ENCODE results near the gene LEFTY2. TPM values are rescaled to one million over a fixed set of nuclear protein-coding genes. Genes with fewer than 3 reads are reported as not detected.
"Not testable (repeated sequence)": the region's sequence is repeated elsewhere in the genome, so short reads cannot be mapped to it uniquely, and the experiment has no call there.

Gene LEFTY2
- total RNA-seq, 1 donor from 2014 or later = 0.78 TPM

DNA sequence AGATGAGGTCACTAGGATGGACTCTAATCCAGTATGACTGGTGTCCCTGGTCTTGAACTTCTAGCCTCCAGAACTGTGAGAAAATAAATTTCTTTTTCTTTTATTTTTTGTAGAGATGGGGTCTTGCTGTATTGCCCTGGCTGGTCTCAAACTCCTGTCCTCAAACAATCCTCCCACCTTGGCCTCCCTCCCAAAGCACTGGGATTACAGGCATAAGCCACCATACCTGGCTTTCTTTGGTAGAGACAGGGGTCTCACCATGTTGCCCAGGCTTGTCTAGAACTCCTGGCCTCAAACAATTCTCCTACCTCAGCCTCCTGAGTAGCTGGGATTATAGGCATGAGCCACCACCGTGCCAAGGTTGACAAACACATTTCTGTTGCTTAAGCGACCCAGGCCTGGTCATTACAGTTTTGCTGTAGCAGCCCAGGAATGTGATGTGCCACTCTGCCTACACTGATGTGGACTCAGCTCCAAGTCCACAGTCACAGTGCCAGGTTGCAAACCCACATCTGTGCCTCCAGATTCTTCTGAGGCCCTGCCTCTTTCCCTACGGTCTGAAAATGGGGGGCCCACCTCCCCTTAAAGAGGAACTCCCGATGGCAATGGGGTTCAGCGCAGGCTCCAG, 32.9 kb downstream of the LEFTY2 start:
- no peak for DNase-seq (ENCODE audit: low read depth)

DNA sequence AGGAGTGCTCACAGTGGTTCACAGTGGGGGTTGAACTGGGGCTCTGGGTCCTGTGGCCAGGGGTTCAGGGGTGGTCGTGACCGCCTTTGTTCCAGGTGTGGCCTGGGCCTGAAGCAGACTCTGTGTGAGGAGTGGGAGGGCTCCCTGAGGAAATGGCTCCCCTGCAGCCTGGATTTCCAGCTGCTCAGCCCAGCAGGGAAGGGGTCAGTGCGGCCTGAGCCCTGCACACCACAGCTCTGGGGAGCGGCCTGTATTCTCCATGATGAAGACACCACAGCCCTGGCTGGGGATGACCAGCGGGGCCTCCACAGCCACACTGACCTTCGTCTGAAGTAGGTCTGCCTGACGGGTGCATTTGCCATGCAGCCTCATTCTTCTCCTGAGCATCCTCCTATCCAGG, 33.7 kb downstream of the LEFTY2 start:
- DNase-seq (ENCODE audit: low read depth) = no peak

DNA sequence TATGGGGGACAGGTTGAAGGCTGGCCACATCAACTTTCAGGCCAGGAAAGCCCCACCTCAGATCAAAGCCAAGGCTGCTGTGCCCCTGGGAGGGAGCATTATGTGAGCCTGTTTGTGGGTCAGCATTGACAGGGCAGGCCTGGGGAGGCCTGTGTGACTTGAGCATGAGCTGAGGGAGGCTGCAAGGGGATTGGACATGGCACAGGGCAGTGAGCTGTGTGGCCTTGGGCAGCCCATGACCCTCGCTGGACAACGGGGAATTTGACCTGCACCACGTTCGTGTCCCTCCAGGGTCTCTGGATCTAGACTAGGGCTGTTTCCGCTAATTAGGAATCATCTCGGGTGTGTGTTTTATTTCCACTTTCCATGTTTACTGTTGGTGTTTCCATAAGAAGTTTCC, 34.6 kb downstream of the LEFTY2 start:
- DNase-seq (ENCODE audit: low read depth) = no peak

DNA sequence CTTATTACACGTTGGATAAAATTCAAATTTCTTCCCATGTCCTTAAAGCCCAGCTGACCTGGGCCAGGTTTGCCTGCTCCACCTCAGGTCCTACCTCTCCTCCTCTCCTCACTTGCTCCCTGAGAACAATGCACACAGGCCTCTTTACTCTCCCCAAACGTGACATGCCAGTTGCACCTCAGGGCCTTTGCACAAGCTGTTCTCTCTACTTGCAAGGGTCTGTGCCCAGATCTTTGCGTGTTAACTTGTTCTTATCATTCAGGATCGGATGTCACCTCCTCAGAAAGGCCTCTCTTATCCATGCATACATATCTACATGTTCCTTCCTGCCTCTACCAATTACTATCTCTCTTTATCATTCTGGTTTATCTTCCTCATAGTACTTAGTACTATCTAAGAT, 37.4 kb downstream of the LEFTY2 start:
- DNase-seq (ENCODE audit: low read depth) = no peak

DNA sequence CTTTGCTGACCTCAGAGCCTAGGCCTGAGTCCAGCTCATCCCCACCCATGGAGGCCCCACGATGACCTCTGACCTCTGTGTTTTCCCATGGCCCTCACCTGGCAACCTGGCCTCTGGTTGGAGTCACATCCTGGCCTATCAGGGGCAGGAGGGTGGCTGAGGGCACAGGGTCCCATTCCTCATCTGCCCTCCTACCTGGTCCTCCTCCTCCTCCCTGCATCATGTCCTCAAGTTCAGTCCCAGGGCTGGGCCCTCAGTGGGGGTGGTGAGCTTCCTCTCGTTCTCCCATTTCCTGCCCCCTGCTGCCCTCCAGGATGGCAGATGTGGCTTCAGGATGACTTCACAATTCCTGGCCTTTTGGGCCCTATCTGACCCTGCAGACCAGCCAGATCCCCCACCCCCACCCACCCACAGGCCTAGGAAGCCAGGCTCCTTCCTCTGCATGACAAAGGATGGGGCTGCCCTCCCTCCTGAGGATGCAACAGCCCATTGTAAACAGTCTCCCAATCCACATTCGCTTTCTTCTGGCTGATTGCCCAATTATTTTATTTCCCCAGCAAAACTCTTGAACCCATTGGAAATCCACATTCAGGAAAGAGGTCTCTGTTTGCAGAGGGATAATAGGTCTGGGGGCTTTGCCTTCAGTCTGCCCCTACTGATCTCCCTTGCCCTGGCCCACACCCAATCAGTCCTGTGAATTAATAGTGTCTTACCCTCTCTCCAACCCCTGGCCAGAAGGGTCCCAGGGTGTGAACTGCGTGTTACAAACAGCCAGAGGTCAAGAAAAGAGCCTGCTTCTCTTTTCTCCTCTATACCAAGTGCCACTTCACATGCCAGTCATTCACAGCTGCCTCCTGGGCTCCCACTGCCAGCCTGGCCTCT, 41.7 kb downstream of the LEFTY2 start:
- no peak for DNase-seq (ENCODE audit: low read depth)

DNA sequence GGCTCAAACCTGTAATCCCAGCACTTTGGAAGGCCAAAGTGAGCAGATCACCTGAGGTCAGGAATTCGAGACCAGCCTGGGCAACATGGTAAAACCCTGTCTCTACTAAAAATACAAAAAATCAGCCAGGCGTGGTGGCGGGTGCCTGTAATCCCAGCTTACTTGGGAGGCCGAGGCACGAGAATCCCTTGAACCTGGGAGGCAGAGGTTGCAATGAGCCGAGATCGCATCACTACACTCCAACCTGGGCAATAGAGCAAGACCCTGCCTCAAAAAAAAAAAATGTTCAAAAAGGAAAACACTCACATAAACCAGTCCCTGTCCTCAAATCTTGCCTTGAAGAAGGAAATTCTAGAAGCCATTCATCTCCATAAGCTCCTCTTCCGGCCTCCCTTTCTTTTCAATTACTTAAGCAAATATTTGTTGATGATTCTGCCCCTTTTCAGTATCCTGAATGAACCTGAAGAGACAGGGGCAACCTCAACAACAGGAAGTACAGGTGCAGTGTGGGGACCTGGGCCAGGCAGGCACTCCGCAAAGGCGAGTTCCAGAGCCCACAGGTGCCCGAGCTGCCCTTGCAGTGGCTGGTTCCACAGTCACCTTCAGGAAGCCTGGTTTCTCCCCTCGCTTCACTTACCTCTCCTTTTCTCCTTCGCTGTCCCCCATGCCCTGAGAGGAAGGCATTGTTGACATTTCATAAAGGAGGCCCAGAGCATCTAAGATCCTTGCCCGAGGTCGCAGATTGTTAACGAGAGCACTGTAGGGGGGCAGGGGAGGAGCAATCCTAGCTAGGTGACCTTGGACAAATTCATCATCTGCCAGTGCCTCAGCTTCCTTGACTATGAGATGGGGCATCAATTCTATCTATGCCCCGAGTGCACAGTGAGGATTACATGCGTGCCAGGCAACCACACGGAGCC, 43.2 kb downstream of the LEFTY2 start:
- no peak for DNase-seq (ENCODE audit: low read depth)

DNA sequence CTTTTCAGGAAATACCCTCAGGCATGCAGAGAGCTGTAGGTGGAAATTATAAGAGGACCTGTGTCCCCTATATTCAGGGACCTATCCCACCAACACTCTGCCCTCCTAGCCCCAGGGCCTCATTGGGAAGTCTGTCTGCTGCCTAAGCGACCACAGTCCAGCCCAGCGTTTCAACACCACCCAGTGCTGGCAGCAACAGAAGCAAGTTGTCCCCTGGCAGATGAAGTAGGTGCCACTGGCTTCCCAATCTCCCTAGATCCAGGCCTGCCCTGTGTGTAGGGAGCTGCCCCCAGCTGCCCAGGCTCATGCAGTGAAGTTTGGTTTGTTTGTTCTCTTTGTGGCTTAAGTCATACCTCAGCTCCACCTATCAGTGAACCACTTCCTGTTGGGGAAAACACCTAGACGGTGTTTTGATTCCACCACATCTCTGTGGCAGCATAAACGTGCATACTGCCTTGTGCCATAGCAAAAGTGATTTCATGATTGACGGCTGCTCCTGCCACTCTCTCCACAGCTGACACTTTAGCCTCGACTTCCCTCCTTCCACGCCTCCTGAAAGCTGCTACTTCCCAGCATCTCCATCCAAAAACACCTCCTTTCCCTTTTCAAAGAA, 44.0 kb downstream of the LEFTY2 start:
- no peak for DNase-seq (ENCODE audit: low read depth)

DNA sequence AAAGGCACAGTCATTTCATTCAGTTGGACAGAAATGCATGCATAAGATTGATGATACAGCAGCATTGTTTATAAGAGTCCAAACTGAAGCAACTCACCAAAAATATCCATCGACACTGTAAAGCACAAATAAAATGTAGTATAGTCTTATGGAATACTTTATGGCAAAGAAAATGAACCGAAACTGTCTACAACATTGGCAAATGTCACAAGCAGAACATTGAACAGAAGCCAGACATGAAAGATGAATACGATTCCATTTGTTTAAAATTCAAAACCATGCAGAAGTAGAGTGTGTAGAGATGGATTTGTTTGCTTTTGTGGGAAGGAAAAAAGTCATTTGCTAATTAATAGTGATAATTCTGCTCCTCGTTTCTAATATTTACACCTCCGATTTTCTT, 44.5 kb downstream of the LEFTY2 start:
- no peak for DNase-seq (ENCODE audit: low read depth)

DNA sequence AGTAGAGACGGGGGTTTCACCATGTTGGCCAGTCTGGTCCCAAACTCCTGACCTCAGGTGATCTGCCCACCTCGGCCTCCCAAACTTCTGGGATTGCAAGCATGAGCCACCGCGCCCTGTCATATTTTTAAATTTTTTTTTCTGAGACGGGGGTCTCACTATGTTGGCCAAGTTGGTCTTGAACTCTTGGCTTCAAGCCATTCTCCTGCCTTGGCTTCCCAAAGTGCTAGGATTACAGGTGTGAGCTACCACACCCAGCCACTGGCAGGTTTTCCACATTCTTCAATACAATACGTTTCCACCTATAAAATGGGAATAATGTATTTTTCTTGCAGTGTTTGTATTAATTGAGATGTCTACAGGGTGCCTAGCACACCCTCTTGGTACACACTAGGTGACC, 48.7 kb downstream of the LEFTY2 start:
- DNase-seq (ENCODE audit: low read depth) = no peak

DNA sequence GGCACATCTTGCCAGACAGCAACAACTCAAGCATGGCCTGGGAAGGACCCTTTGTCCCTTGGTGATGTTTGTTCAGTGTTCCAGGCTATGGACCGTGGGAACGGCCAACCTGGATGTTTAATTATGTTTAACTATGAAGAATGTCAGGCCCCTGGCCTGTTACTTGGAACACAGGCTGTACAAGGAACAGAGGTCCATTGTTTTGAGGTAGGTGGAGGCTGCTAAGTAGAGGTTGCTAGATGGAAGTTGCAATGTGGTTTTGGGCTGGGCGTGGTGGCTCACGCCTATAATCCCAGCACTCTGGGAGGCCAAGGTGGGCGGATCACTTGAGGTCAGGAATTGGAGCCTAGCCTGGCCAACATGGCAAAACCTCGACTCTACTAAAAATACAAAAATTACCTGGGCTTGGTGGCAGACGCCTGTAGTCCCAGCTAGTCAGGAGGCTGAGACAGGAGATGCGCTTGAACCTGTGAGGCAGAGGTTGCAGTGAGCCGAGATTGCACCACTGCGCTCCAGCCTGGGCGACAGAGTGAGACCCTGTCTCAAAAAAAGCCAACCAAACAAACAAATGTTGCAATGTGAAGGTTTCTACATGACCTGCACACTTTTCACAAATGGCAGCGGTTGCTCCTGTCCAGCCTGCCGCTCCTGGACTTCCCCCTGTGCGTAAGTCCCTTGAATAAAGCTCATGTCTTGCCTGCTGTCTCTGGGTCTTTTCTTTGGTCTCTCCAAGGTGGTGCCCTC, 49.6 kb downstream of the LEFTY2 start:
- DNase-seq (ENCODE audit: low read depth) = no peak

DNA sequence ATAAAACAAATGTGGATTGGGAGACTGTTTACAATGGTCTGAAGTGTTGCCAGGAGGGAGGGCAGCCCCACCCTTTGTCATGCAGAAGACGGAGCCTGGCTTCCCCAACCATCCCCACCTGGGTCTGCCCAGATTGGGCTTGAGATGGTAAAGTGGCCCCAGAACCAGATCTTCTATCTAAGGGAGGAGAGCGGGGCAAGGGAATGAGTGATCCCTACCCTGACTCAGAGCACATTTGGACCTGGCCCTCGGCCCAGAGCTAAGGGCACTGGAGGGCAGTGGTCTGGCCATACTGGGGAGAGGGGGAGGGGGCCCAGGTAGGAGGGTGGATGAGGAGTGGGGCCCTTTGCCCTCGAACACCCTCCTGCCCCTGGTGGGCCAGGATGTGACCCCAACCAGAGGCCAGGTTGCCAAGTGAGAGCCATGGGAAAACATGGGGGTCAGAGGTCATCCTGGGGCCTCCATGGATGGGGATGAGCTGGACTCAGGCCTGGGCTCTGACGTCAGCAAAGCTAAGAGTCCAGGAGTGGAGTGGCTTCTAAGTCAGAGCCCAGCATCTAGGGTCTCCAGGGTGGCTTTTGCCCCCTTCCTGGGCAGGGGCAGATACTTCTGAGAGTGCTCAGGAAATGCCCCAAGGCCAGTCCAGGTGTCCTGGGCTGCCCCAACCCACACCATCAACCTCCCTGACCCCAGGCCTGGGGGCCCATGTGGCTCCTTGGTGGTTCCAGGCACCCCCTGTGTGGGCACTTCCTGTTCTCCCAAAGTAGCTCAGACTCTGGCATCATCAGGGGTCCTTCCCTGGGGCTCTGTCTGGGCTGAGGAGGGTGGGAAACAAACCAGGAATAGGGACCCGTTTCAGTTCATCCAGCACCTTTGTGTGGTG, 50.4 kb downstream of the LEFTY2 start:
- DNase-seq (ENCODE audit: low read depth) = no peak

DNA sequence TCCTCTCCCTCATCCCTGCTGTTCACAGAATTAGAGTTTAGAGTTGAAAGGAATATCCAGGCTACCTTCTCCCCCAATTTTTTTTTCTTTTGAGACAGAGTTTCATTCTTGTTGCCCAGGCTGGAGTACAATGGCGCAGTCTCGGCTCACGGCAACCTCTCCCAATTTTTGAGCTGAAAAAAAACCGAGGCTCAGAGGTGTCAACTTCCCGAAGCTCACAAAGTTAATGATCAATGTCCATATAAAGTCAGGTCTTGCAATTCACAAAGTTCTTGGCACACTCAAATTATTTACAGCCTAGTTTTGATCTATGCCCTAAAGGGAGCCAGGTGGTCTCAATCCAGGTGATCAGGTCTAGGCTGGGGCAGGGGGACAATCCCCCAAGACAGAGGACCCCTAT, 51.3 kb downstream of the LEFTY2 start:
- no peak for DNase-seq (ENCODE audit: low read depth)

DNA sequence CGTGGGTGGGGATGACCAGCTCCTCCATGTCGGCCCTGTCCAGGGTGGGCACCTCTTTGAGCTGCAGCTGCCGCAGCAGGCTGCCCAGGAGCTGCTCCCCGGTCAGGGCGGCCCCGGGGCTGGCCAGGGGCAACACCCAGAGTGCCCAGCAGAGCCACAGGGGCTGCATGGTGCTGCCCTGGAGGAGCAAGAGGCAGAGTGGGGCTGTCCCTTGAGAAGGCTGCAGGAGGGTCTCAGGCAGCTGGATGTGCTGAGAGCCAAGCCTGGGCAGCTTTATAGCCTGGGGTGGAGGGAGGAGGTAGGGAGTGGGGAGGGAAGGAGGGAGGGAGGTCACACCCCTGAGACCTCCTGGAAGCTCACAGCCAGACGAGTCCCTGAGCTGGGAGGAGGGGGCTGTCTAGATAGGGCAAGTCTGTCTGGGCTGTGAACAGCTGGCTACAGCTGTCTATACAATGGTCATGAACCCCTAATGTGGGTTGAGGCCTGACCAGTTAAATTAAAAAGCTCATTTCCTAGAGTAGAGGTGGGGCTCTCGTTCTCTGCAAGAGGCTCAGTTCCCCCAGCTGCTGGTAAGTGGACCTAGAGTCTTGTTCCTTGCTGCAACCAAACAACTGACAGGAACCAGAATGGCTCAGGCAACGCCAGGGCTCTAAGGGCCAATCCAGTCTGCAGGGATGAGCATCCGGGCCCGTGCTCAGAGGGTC, 52.0 kb downstream of the LEFTY2 start, which contains the start of gene LEFTY1:
Gene LEFTY1, minus strand, starts transcription at position 249 of the 704 bp plus-strand sequence. Its CDS starts 80 bp downstream, at position 169.
- no peak for DNase-seq (ENCODE audit: low read depth)

DNA sequence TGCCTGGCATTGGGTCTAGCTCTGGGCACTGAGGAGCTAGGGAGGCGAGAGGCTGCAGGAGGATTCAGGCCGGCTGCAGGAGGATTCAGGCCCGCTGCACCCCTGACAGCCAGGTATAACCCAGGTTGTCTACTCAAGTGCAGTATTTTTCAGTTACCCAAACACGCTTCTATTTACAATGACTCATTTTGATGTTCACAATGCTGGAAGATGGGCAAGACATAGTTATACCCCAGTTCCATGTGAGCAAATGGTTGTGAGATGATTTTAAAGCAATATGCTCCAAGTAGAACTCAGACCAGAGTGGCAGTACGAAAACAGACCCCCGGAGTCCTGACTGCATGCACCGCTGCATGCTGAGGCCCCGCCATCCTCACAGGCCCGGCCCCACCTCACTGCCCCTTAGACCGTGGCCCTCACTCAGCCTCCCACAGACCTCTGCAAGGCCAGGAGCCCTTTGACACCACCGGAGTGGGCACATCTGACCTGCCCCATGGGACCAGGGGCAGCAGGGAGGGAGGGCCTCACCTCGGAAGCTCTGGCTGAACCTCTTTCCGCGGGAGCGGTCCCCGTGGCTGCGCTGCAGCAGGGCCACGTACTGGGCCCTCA, 52.6 kb downstream of the LEFTY2 start:
- DNase-seq (ENCODE audit: low read depth) = no peak

DNA sequence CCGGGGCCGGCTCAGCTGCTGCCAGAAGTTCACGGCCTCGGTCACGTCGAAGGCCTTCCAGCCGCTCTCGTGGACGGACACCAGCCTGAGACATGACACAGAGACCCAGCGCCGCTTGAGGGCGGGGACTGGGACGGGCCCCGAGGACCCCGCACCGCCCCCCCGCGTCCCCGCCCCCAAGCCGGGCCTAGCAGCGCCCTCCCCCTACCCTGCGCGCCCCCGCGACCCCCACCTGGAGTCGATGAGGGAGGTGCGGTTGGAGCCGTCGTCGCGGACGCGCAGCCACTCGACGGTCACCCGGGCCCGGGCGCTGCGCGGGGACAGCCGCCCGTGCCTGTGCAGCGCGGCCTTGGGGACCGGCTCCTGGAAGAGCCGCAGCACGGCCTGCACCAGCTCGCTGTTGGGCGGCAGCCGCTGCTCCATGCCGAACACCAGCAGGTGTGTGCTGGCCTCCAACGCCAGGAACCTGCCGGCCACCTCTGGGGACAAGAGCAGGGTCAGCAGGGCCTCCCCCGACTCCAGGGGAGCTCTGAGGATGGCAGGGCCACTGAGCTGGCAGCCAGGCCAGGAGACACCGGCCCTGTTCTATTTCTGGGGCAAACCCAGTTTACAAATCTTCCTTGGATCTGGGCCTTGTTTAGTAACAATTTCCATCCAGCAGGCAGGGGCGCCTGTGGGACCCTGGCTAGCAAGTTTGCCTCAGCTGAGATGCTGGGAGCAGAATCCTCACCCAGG, 53.3 kb downstream of the LEFTY2 start:
- DNase-seq (ENCODE audit: low read depth) = not testable (repeated sequence)

DNA sequence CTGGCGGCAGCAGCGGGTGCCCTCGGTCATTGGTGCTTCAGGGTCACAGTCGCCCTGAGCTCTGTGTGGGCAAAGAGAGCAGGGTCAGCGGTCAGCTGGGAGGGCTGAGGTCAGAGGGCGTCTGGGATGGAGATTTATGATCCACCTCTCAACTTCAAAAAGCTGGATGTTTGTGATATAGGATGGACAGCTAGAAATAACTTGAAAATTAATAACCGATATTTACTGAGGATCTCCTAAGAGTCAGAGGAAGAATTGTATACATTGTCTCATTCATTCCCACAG, 54.0 kb downstream of the LEFTY2 start:
- no peak for DNase-seq (ENCODE audit: low read depth)

Data from myocyte (in vitro differentiated cells).